Activated naive CD4-positive, alpha-beta T cell (primary cell): ENCODE data around the gene UNC13C.
"Not testable (repeated sequence)": the region's sequence is repeated elsewhere in the genome, so short reads cannot be mapped to it uniquely, and the experiment has no call there.

ENCODE experiments used
- DNase-seq, 4 experiments: peaks; one replicate each; lab custom pipeline; 2025; lab: John Stamatoyannopoulos, UW

UNC13C gene

GRCh38 chr15:54305138-54305537 lies 326.9 kb downstream of the UNC13C start:
- no peak for DNase-seq

GRCh38 chr15:54307252-54307902 lies 329.1 kb downstream of the UNC13C start:
- no peak for DNase-seq

DNA sequence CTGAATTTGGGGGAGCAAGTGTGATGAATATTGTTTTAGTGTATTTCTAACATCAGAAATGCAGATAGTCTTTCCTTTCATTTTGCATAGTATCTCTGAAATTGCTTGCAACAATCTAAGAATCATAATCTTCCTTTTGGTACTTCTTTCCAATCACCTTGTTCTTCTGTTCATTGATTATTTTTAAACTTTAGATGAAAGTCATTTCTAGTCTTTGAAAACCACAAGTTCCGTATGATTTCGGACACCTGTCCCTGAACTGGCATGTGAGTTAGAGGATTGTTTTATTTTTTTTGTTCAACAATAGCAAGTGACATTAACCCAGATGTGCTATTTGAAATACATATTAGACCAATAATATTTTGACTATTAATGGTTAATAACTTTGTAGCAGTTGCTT lies 329.7 kb downstream of the UNC13C start:
- DNase-seq: no peak

GRCh38 chr15:54312528-54312927 lies 334.3 kb downstream of the UNC13C start:
- no peak for DNase-seq

DNA sequence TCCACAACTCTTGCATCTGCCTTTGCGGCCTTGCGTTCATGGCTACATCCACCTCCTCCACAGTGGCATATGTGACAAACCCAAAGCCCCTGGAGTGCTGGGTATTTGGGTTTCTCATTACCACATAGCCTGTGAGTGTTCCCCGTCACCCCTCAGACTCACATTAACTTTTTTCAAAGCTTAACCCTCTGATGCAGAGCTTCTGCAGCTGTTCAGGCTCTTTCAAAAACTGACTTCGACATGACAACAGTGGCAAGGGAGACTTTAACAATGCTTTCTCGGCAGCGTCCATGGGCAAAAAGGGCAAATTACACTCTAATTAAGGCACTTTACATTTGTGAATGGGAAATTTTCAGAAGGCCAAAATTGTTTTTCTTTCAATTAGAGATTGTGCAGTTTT lies 343.2 kb downstream of the UNC13C start:
- no peak for DNase-seq

DNA sequence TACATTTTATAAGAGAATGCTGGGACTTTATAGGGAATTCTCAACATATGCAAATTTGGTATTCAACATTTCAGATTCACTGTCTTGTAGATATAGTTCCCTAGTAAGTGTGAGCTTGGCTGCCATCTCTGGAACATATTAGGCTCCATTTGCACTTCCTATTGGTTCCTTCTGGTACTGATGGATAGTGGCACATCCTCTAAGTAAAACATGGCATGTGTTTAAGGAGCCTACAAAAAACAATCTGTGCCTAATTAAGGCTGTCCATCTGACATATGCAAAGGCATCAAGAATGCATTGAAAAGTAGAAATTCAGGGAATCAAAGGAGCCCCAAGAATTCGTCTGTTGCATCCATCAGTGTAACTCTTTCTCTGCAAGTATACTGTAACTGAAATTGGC lies 344.1 kb downstream of the UNC13C start:
- DNase-seq: no peak

DNA sequence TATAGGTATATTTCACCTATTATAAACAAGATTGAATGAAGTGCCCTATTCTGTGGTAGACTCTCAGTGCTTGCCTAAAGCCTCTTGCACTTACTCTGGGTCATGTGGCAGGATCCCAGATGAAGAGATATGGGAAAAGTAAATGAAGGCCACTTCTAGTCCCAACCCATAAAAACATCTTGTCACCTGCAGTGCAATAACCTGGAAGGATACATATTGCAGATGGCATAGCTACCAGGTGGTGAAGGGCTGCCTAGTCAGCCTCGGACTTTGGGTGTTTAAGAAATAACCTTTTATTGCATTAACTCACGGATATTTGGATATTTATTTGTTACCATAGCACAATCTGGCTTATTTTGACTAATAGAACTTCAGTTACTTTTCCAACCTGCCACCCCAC lies 367.1 kb downstream of the UNC13C start:
- DNase-seq: no peak

DNA sequence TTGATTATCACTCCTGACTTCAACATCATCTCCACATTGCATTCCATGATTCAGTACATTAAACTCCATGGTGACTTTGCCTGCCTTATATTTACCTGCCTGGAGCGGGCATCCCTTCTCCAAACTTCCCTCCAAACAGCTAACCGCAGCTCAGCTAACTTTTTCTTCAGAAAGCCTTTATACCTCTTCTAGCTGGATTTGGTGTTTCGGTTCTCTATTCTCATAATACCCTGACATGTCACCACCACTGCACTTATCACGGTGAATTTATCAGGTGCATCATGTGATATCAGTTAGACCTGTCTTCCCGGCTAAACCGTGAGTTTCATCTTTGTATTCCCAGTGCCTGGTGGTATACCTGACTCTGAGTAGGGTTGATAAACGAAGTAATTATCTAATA lies 367.6 kb downstream of the UNC13C start:
- DNase-seq: no peak

DNA sequence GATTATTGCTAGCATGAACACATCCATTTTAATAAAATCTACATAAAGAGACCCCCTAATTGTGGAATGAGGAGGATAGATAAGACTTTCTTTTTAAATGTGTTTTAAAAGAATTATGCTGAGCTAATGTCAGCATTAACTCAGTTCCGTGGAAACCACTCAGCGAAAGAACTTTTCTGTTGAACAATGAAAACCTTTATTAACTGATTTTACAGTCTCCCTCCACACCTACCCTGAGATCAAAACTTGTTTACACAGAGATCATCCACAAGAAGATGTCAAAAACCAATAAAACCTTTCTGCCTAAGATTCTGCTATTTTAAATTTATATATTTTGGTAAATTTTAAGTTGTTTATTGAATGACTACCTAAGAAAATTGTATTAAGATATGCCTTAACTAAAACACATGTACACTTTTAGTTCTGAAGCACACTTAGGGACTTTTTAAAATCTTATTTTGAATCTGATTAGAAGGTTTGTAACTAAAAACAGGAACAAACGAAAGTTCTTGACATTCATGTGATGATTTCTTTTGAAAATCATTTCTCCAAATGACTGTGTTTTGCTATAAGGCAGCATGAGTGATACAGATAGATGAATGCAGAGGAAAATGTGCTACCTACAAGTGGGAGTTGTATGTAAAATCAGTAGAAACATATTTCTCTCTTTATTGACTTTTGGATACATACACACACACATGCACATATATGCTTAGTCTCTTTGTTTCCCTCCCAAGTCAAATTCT lies 369.0 kb downstream of the UNC13C start:
- DNase-seq: no peak

DNA sequence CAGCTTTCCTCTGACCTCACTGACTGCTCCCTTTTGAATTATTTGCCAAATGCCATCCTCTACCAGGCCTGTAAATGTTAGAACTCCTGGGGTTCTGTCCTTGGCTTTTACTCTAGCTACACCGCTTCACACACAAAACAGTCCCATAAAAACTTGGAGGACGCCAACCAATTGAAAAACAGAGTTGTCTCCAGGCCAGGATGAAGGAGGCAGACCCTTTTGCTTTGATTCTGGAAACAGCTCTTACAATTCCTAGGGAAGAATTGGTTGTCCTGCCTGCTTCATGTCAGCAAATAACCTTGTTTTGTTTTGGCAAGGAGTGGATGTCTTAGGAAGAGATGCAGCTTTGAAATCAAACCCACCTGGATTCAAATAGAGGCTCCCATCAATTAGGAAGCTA lies 375.5 kb downstream of the UNC13C start:
- no peak for DNase-seq

- no peak for DNase-seq
Observed at GRCh38 chr15:54354341-54354740, 376.1 kb downstream of the UNC13C start.

GRCh38 chr15:54364961-54365360 lies 386.7 kb downstream of the UNC13C start:
- DNase-seq: no peak

GRCh38 chr15:54373332-54373731 lies 395.1 kb downstream of the UNC13C start:
- DNase-seq: no peak

GRCh38 chr15:54374184-54374952 lies 396.1 kb downstream of the UNC13C start:
- DNase-seq: no peak

GRCh38 chr15:54387799-54388198 lies 409.6 kb downstream of the UNC13C start:
- DNase-seq: no peak

DNA sequence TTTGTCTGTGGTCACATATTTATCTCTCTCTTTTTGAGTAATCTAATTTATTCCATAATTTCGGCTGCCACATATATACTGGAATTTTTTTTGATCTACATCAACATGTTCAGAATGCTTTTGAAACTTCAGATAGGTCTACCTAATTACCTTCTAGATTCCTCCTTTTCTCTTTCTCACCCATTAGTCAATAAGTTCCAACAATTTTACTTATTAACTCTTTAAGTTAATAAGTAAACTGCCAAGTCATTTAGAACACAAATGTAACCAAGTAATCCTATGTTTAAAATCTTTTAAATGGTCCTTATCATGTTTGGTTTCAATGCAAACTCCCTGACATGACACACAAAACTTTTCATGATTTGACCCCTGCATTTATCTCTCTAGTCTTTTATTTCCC lies 410.5 kb downstream of the UNC13C start:
- DNase-seq: no peak

DNA sequence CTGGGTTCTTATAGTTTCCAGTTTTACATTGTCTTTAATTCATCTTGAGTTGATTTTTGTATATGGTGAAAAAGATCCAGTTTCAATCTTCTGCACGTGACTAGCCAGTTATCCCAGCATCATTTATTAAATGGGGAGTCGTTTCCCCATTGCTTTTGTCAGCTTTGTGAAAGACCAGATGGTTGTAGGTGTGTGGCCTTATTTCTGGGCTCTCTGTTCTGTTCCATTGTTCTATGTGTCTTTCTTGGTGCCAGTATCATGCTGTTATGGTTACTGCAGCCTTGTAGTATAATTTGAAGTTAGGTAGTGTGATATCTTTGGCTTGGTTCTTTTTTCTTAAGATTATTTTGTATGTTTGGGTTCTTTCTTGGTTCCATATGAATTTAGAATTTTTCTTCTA lies 432.2 kb downstream of the UNC13C start:
- DNase-seq: no peak

DNA sequence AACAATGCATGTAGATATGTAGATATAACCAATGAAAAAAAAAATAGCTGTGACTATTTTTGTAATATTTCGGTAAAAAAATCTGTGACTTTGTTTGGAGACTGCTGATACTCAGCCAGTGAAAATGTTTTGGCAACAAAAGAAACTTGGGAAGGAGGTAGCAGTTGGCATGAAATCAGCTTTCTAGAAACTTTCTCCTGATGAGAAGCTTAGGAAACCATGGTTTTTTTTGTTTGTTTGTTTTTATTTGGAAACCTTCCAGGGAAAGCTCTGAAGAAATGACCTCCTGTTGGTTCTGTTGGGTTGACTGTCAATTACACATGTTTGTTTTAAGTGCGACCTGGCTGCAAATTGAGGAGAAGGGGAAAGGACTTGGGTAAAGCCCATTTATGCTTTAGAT lies 445.9 kb downstream of the UNC13C start:
- no peak for DNase-seq

- no peak for DNase-seq
Observed at GRCh38 chr15:54428596-54428995, 450.4 kb downstream of the UNC13C start.

GRCh38 chr15:54450288-54450687 lies 472.0 kb downstream of the UNC13C start:
- DNase-seq: not testable (repeated sequence)

GRCh38 chr15:54456413-54456812 lies 478.2 kb downstream of the UNC13C start:
- no peak for DNase-seq

GRCh38 chr15:54462511-54462913 lies 484.3 kb downstream of the UNC13C start:
- DNase-seq: no peak

DNA sequence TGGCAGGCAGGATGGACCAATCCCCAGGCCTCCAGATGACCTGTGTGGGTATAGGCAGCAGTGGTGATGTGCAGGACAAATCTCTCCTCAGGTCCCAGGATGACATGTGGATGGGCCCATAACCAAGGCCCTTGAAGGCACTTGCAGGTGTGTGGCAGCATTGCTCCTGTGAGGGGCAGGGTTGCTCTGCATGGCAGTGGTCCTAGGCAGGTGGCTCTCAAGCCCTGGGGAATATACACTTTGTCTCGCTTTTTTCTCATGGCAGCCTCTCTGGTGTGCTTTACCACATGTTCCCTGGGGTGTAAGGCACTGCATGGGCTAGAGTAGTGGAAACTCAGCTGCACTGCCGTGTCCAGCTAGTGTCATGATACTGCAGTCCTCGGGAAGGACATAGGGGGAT lies 503.6 kb downstream of the UNC13C start:
- no peak for DNase-seq
